Uterus (tissue), 2 donors: ENCODE measurements around the gene RBM38.

Experiments
- CTCF ChIP-seq, 4 experiments: fragments of 200-600 bp in 2 of 4; fragments of 450-650 bp in 2 of 4; sonication (generic) in 2 of 4; IDR thresholded peaks; one replicate each; pipeline ENCODE4 v1.5.1; 2016 to 2019; ENCODE audit warnings: antibody characterized with exemption in 4 of 4, mild to moderate bottlenecking in 2 of 4, moderate library complexity in 1 of 4
- POLR2A ChIP-seq, 2 donors: fragments of 450-650 bp; IDR thresholded peaks; one replicate each; pipeline ENCODE4 v1.6.1; 2016; ENCODE audit warnings: antibody characterized with exemption in 2 of 2, mild to moderate bottlenecking in 1 of 2, moderate library complexity in 1 of 2

GRCh38 chr20:57361517-57361916, 29.7 kb upstream of the RBM38 start:
- TF ChIP-seq POLR2A (IDR thresholded peaks at IDR 0.05) (no peak), CTCF (IDR thresholded peaks at IDR 0.05) (no peak)
